Measurements from ENCODE around the gene SIK2.

The SIK2 gene

GRCh38 chr11:111601636-111601978, 642 bp upstream of the SIK2 start:
- H3K4me3 ChIP-seq (ENCODE audit: low read depth, low read length), result peak overlapping the region; percentile 42

GRCh38 chr11:111602865-111603610, 789 bp downstream of the SIK2 start:
- peak overlapping the region; percentile 95 for H3K9ac ChIP-seq
- H3K4me3 ChIP-seq (ENCODE audit: low read depth, low read length), result peak overlapping the region; percentile 75
- H3K9me3 ChIP-seq (ENCODE audit: control insufficient read depth, low read length), result no peaks in the 10 kb centered on the region
- H3K27ac ChIP-seq, result peak overlapping the region; percentile 94
- H3K79me2 ChIP-seq, result peaks cover 3% of the 10 kb centered on the region
- no peaks in the 10 kb centered on the region for H3K36me3 ChIP-seq (ENCODE audit: control insufficient read depth, insufficient read depth, low read length)
- H3K4me2 ChIP-seq (ENCODE audit: low read length), result peak overlapping the region; percentile 68
- no peaks in the 10 kb centered on the region for H3K27me3 ChIP-seq (ENCODE audit: control insufficient read depth, insufficient read depth, low read length)
- peak overlapping the region; percentile 83 for H2AFZ ChIP-seq
- peaks cover 3% of the 10 kb centered on the region for H3K4me1 ChIP-seq
- TF ChIP-seq CTCF (IDR thresholded peaks at IDR 0.05), result no peak

More at GRCh38 chr11:111601636-111601978, 642 bp upstream of the SIK2 start:
- Histone ChIP-seq H2AFZ (peak overlapping the region; percentile 94), H3K27ac (peak overlapping the region; percentile 71), H3K4me1 (peaks cover 3% of the 10 kb centered on the region), H3K27me3 (ENCODE audit: control insufficient read depth, insufficient read depth, low read length) (no peaks in the 10 kb centered on the region), H3K9me3 (ENCODE audit: control insufficient read depth, low read length) (no peaks in the 10 kb centered on the region), H3K36me3 (ENCODE audit: control insufficient read depth, insufficient read depth, low read length) (no peaks in the 10 kb centered on the region), H3K4me2 (ENCODE audit: low read length) (peak overlapping the region; percentile 63), H3K9ac (no peak overlapping the region), H3K79me2 (peaks cover 3% of the 10 kb centered on the region)
- TF ChIP-seq CTCF (IDR thresholded peaks at IDR 0.05), result no peak

GRCh38 chr11:111603611-111604130, 1.4 kb downstream of the SIK2 start:
- Histone ChIP-seq H2AFZ (peak overlapping the region; percentile 28), H3K79me2 (peaks cover 5% of the 10 kb centered on the region), H3K27me3 (ENCODE audit: control insufficient read depth, insufficient read depth, low read length) (no peaks in the 10 kb centered on the region), H3K4me1 (peaks cover 3% of the 10 kb centered on the region), H3K27ac (peak overlapping the region; percentile 94), H3K36me3 (ENCODE audit: control insufficient read depth, insufficient read depth, low read length) (no peaks in the 10 kb centered on the region), H3K9ac (no peak overlapping the region), H3K9me3 (ENCODE audit: control insufficient read depth, low read length) (no peaks in the 10 kb centered on the region), H3K4me3 (ENCODE audit: low read depth, low read length) (peak overlapping the region; percentile 75), H3K4me2 (ENCODE audit: low read length) (peak overlapping the region; percentile 68)
- no peak for TF ChIP-seq CTCF (IDR thresholded peaks at IDR 0.05)

- Histone ChIP-seq H3K9ac (no peak overlapping the region), H3K4me3 (ENCODE audit: low read depth, low read length) (peak overlapping the region; percentile 75), H3K27ac (no peak overlapping the region), H2AFZ (no peak overlapping the region), H3K79me2 (peaks cover 5% of the 10 kb centered on the region), H3K4me2 (ENCODE audit: low read length) (peak overlapping the region; percentile 68), H3K9me3 (ENCODE audit: control insufficient read depth, low read length) (no peaks in the 10 kb centered on the region), H3K36me3 (ENCODE audit: control insufficient read depth, insufficient read depth, low read length) (no peaks in the 10 kb centered on the region), H3K27me3 (ENCODE audit: control insufficient read depth, insufficient read depth, low read length) (no peaks in the 10 kb centered on the region), H3K4me1 (peaks cover 3% of the 10 kb centered on the region)
- TF ChIP-seq CTCF (IDR thresholded peaks at IDR 0.05), result peak; percentile 32
Observed at GRCh38 chr11:111604392-111605009, 2.3 kb downstream of the SIK2 start.

Measured in parathyroid adenoma (tissue), 2 donors.